ENCODE data around the gene SPO11.

Gene SPO11, protein sequence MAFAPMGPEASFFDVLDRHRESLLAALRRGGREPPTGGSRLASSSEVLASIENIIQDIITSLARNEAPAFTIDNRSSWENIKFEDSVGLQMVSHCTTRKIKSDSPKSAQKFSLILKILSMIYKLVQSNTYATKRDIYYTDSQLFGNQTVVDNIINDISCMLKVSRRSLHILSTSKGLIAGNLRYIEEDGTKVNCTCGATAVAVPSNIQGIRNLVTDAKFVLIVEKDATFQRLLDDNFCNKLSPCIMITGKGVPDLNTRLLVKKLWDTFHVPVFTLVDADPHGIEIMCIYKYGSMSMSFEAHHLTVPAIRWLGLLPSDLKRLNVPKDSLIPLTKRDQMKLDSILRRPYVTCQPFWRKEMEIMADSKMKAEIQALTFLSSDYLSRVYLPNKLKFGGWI

DNA sequence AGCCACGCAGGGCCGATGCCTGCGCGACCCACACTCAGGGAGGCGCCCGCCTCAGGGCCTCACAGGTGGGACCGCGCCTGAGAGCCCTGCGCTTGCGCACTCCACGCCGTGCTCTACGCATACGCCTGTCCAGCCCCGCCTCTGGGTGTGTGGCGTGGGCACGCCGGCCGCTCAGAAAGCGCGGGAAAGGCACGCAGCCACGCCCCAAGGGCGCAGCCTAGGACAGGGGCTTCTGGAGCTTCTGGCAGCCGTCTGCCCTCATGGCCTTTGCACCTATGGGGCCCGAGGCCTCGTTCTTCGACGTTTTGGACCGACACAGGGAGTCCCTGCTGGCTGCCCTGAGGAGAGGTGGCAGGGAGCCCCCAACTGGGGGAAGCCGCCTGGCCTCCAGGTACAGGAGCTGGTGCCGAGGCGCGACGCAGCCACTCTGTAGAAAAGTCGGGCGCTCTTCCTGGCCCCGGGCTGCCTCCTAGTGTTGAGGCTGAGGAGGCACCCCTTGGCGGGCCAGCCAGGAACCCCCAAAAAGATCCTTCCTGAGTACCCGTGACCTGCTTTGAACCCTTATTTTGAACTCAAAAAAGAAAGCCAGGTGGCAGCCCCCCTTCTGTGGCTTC, at the start of gene SPO11:
TSS of gene SPO11 (plus strand) at position 196 of the 614 bp plus-strand sequence. CDS start at position 261, 65 bp downstream.
- no peak for DNase-seq (ENCODE audit: low read depth)

DNA sequence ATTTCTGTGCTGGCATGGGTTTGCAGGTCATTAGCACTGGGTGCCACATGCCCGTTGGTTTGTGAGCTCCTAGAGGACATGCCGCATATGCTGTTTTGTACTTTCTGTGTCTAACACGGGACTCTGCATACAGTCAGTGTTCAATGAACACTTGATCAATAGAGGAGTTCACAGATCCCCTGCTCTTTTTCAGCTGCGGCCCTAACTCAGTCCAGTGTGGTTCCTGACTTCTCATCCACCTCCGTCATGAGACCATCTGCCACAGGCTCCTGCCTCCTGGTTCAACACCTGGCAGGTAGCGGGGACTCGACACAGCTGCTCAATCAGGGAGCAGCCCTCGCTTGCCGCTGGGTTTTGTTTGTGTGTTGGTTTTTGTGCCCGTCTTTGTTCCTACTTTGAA, 49.4 kb upstream of the SPO11 start:
- no peak for DNase-seq (ENCODE audit: low read depth)

DNA sequence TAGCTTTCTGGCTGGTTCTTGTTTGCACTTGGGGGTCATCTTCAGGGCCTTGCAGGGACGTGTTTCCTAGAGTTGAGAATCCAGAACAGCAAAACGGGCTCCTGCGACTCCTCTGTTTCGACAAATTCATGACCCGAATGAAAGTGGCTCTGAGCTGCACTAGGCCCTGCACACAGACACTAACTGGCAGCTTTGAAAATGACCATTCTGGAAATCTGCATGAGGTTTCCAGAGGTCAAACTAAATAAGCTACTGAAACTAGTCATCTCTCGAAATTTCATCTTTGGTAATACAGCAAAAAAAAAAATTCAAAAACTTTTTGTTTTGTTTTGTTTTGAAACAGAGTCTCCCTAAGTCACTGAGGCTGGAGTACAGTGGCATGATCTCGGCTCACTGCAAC, 47.7 kb upstream of the SPO11 start:
- no peak for DNase-seq (ENCODE audit: low read depth)

DNA sequence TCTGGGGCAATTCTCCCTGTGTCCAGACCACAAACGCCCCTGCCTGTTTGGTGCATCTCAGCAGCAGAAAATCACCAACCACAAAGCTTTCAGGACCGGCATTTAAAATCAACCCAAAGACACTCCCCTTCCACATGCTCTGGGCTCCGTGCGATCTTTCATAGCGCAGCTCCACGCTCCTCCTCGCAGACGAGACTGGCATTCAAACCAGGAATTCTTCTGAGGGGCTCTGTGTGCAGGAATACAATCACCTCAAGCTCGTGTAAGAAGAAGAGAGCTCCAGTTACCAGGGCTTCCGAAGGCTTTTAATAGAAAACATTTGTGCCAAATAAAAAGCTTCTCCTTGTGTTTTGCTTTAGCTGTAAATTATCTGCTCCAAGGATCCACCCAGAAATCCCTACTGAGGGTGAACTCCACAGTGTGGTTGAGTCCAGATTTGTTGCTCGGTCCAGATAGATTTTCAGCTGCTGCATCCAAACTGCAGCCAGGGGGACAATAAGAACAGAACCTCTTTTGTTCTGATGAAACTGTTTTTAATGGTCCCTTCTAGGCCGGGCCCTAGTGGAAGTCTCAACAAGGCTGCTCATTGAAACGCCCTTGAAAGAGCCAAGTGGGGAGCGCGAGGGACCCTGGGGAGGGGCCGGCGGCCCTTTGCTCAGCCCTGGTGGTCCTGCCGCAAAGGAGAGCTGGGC, 46.8 kb upstream of the SPO11 start:
- DNase-seq (ENCODE audit: low read depth): no peak

DNA sequence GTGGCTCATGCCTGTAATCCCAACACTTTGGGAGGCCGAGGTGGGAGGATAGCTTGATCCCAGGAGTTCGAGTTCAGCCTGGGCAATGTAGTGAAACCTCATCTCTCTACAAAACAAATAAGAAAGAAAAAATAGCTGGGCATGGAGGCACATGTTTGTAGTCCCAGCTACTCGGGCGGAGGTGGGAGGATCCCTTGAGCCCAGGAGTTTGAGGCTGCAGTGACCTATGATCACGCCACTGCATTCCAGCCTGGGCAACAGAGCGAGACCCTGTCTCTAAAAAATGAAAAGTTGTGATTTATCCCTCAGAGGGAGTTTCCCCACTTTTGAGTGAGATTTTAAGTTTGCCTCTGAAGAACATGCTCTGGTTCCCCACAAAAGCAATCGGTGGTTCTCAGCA, 45.7 kb upstream of the SPO11 start:
- DNase-seq (ENCODE audit: low read depth): no peak

DNA sequence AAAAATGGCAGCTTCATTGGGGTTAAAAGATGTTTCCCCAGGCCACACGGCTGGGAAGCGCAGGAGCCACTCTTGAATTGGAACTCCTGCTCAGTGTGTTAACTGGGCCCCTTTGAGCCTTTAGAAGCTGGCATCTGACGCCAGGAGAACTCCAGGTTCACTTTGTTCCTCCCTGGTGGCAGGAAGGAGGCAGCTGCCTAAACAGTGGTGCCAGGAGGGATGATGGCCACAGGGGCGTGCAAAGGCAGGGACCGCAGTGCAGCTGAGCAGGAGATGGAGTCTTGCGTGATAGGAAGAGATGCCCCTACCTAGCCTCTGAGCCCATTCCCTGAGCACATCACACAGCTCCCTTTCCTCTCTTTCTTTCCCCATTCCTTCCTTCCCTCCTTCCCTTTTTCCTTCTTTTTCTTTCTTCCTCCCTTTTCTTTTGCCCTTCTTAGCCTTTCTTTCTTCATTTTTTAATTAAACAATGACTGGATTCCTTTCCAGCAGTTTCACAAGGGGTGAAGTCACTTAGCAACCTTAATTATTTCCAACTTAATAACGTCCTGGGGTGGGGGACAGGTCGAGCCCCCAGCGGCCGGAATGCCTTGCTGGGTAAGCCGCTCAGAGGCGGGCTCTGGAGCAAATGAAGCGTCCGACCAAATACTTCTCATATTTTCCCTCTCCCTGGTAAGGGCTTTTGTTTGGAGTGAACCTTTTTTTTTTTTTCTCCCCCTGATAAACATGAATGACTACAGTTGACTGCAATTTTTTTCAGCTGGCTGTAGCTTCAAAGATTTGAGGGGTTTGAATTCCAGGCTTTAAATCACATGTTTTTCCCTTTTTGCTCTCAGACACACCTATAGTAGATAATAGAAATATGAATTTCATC, 42.4 kb upstream of the SPO11 start:
- DNase-seq (ENCODE audit: low read depth): no peak

DNA sequence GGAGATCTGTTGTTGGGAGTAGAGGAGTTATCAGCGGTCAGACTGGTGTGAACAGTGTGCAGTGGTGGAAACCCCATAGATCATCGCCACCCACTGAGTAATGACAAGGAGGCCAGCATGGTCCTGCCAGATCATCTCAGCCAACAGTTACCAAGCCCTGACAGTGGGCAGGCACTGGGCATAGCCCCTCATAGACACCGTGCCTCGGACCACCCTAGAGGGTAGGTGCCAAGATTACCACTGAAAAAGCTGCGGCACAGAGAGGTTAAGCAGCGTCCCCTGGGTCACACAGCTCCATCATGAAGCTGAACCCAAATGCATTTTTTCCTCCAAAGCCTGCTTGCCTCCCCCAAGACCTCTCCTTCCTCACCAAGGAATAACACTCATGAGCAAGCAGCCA, 41.7 kb upstream of the SPO11 start:
- no peak for DNase-seq (ENCODE audit: low read depth)

DNA sequence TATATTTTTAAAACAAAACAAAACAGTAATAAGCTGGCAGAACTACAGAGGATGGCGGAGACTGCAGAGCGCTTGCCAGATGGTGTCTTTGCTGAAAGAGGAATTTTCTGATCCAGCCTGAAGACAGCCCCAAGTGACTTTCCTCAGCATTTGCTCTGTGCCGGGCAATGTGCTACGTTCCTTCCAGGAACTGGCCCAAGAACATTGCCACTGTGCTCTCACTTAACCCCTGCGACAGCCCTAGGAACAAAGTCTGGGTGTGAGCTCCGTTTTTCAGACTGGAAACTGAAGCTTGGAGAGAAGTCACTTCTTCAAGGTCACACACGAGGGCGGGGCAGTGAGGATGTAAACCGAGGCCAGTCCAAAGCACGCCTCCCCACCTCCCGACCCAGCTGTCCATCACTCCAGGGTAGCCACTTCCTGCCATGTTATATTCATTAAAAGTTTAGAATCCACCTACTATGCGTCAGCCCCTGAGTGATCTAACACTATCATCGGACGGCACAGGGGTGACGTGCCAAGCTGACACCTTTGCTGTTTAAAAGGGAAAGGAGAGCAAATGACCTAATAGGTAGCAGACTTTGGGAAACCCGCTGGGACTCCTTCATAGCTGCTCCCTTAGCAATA, 40.8 kb upstream of the SPO11 start:
- no peak for DNase-seq (ENCODE audit: low read depth)

DNA sequence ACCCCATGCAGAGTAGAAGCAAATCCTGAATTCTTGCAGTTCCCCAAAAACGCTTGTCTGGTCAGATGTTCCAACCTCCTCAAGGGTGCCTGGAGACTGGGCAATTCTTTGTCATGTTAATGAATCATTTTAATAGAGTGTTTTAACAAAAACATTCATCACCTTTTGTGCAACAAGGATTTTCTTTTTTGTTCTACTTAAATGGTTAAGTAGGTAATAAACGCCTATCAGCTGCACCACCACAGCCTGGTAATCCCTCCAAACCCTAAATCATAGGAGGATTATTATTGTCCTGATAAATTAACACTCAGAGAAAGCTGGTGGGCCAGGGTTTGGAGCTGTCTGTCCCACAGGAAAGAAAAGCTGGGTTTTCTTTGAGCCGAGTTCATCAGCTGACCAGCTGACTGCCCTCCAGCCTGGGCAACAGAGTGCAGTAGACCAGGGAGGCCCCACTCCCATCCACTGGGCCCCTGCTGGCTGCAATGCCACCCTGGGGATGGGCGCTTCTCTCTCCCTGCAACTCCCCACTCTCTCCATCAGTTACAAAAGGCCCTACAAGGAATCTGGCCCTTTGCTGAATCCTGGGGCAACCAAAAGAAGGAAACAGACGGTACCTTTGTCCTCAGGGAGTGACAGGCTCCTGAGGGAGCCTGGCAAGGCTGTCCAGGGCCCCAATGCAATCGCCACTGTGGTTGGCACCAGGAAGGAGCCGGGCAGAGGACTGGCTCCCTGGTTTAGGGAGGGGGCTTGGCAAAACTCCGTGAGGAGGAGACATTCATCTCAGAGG, 40.0 kb upstream of the SPO11 start:
- DNase-seq (ENCODE audit: low read depth): no peak

DNA sequence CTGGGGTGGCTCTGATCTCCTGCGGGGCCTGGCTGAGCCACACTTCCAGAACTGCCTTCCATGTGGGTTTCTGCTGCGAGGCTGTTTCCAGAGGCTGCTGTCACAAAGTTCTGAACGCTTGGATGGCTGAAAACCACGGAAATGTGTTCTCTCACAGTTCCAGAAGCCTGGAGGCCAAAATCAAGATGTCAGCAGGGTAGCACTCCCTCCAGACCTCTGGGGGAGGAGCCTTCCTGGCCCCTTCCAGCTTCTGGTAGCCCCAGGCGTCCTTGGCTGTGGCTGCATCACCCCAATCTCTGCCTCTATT, 39.5 kb upstream of the SPO11 start:
- no peak for DNase-seq (ENCODE audit: low read depth)

DNA sequence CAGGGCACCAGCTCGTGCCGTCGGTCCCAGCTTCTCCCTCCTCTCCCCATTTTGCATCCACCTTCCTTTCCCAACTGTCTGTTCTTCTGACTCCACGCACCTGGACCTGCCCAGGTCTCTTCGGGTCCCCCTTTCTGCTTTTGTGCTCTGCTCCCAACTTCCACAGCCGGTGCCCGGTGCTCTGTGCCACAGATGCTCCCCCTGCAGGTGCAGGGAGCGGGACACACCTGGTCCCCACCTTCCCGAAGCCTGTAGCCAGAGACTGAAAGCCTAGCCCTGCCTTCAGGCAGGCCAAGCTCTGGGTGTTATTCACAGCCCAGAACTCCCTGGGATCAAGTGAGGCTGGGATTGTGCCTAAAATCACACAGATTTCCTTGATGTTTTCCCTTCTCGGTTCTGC, 38.6 kb upstream of the SPO11 start:
- DNase-seq (ENCODE audit: low read depth): no peak

DNA sequence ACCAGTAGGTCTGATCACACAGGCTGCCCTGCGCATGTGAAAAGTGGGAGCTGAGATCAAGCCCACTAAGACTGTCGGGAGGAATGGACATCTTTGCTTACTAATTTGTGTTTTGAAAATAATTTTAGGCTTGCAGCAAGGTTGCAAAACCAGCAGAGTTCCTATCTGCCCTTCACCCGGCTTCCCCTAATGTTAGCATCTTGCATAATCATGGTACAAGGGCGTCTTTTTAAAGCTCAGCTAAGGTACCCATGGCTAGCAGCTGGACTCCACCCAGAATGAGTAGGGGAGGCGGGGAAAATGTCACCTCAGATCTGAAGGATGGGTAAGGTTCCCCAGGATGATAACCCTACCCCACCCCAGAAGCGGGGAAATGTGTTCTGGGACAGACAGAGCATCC, 37.9 kb upstream of the SPO11 start:
- no peak for DNase-seq (ENCODE audit: low read depth)

DNA sequence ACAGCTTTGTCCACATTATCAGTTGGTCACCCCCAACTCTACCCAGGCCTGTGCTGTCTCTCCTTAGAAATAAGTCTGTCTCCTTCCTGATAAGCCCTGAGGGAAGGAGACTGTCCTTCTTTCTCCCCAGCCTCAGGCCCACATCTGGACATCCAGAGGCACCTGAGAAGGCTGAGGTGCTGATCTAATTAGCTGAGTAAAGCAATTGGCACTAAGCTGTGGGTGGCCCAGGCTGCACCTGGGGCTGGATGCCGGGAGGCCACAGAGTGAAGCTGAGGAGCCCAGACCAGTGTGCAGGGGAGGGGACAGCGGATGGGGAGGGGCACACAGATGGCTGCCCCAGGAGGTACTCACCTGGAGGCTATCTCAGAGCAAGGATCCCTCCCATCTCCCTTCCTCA, 37.0 kb upstream of the SPO11 start:
- no peak for DNase-seq (ENCODE audit: low read depth)

DNA sequence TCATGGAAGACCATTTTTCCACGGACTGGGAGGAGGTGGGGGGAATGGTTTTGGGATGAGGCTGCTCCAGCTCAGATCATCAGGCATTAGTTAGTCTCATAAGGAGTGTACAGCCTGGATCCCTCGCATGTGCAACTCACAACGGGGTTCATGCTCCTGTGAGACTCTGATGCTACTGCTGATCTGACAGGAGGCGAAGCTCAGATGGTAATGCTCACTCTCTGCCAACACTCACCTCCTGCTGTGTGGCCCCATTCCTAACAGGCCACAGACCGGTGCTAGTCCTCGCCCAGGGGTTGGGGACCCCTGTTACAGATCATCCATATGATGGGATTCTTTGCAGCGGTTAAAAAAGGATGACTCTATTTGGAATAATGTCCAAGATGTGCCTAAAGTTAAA, 35.6 kb upstream of the SPO11 start:
- DNase-seq (ENCODE audit: low read depth): no peak

DNA sequence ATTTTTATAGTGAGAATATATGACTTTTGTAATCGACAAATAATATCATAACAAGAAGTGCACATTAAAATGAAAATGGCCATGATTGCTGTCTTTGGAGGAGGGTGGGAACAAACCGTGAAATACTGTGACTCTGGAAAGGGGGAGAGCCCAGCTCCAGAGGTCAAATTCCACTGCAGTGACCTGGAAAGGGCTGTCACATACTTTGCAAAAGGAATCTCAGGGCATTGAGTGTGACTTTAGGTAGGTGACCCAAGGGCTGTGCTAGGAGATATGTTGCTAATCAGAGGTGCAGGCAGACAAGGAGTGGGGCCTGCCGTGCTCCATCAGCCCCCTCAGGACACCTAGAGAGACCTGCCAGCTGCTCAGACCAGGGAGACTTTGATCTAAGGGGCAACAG, 35.1 kb upstream of the SPO11 start:
- DNase-seq (ENCODE audit: low read depth): no peak

DNA sequence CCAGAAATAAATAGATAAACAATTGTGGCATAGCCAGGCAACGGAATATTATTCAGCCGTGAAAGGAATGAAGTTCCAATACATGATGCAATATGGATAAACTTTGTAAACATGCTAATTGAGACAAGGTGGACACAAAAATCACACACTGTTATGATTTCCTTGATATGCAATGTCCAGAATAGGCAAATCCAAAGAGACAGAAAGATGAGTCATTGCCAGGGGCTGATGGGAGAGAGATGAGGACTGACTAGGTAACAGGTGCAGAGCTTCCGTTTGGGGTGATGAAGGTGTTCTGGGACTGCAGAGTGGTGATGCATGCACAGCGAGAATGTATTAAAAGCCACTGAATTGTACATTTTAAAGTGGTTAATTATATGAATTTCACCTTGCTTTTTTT, 31.1 kb upstream of the SPO11 start:
- DNase-seq (ENCODE audit: low read depth): no peak

DNA sequence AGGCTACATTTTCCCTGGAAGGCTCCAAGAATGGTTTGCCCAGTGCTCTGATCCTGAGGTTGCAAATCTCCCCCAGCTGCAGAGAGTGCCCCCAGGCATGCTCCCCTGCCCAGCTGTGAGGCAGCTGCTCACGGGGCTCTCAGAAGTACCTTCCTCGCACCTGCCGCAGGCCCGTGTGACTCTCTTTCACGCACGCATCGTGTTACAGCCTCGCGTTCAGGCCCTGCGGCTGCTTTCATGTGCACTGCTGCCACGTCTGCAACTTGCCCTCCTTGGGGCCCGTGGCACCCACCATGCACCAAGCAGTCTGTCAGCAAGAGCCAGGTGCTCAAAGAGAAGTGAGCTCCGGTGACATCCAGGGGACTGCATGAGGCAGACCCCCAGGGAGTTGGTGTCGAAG, 28.6 kb upstream of the SPO11 start:
- DNase-seq (ENCODE audit: low read depth): no peak

DNA sequence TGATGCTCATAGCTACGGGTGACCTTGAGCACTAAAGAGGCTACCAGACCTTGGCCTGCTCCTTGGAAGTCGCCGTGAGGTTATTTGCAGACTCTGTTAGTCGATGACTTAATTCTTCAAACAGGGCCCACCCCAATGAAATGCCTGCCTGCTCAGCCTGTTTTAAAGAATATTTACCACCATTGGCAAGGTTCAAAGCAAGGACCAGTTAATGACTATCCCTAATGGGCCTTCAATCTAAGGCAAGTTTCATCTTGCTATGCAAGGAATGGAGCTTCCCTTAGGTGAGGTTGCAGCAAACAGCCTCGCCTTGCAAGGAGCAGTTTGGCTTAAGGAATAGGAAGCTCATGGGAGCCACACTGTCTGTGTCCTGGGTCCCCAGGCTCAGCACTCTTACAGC, 22.9 kb upstream of the SPO11 start:
- DNase-seq (ENCODE audit: low read depth): no peak

DNA sequence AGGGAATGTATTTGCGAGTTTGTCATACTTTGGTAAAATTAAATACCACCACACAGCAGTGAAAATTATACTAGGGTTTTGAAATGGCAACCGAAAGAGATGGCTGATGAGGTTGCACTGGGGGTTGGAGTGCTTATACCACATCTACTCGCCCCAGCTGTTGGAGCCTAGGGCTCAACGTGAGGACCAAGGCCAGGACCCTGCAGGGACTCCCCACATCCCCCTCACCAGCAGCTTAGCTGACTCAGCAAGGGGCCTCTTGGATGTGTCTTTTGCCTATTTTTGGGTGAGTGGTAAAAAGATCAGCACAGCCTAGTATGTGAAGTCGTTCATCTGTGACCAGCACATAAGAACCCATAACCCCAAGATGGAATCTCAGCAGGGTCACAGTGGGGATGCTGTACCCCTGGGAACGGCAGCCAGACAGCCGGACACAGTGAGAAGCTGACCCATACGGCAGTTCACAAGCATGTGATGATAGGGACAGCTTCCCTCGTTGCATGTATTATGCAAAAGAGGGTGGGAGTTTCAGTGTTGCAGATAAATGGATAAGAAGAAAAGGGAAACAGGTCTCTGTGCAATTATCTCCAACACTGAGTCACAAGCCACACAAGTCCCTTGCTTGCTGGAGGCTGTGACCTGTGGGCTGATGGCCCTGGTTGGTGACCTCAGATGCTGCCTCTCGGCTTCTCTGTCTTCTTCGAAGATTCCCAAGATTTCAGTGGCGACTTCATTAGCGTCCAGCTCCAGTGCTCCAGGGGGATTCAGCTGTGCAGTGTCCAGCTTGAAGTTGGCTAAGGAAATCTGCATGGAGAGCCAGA, 20.9 kb upstream of the SPO11 start:
- no peak for DNase-seq (ENCODE audit: low read depth)

DNA sequence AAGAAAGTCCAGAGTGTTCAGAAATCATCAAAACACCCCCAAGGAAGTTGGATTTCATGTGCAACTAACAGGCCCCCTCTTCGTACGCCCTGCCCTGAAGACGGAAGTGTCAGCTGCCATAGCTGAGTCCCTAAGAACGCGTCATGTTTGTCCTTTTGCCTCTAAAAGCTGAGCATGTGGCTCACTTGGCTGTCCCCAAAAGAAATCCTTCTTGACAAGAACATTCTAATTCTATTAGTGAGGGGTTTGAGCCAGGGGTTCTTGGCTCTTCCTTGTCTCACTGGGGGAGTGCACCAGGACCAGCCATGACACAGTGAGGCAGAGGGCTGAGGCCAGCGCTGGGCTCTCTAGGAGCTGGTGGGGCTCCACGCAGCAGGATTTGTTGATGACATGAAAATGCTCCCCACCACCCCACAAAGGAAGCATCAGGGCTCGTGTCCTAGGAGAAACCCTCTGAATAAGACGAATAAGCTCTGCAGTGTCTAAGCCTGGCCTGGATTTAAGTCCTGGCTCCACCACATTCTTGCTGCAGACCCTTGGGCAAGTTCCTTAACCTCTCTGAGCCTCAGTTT, 20.0 kb upstream of the SPO11 start:
- DNase-seq (ENCODE audit: low read depth): no peak

Measured in T-helper 22 cell (primary cell).